GM12864 (cell line): ENCODE results near the gene RNF166.

Source experiments
- DNase-seq: peaks from one replicate; pipeline ENCODE4 v3.0.0-alpha.2; 2011; ENCODE audit warnings: low read depth
- H3K4me3 ChIP-seq: 2 replicates; pipeline ENCODE4 v1.5.1; 2011; ENCODE audit warnings: mild to moderate bottlenecking, low read depth, low read length, control low read depth
- CTCF ChIP-seq: IDR thresholded peaks from 2 replicates; pipeline ENCODE4 v1.5.1; 2011; ENCODE audit warnings: low read depth, mild to moderate bottlenecking, moderate library complexity, low read length, control low read depth, inconsistent platforms; ENCODE audit errors: missing control alignments

Gene RNF166

GRCh38 chr16:88651276-88651988 lies 54.8 kb downstream of the RNF166 start:
- DNase-seq, result peak; percentile 85
- no peak for TF ChIP-seq CTCF
- H3K4me3 ChIP-seq, result peak overlapping the region; percentile 94

GRCh38 chr16:88650749-88651275 lies 55.4 kb downstream of the RNF166 start, which contains the start of gene CYBA:
CYBA (minus strand) TSS chr16:88651053; CDS start chr16:88651013, 40 bp downstream.
- peak; percentile 60 for DNase-seq
- TF ChIP-seq CTCF, result no peak
- H3K4me3 ChIP-seq, result peak within 1 kb of the TSS; percentile 94

GRCh38 chr16:88649924-88650748 lies 56.1 kb downstream of the RNF166 start:
- DNase-seq, result no peak
- H3K4me3 ChIP-seq, result peak overlapping the region; percentile 94
- TF ChIP-seq CTCF, result no peak

- DNase-seq, result no peak
- TF ChIP-seq CTCF, result no peak
- H3K4me3 ChIP-seq, result peak overlapping the region; percentile 94
These were observed 56.8 kb downstream of the RNF166 start for GRCh38 chr16:88649195-88649923.

- no peak overlapping the region for H3K4me3 ChIP-seq
- no peak for DNase-seq
- no peak for TF ChIP-seq CTCF
These were observed 58.8 kb downstream of the RNF166 start for GRCh38 chr16:88647178-88648070.
